Tibial artery (tissue), 4 donors: ENCODE data around the gene ARMC2.
A peak's percentile ranks its signal among the peaks of the same experiment; 100 is the strongest.

Experiments used
- DNase-seq, 2 donors: peaks; one replicate each; pipeline ENCODE4 v3.0.0-alpha.2; 2019
- H3K27ac ChIP-seq, 2 donors: fragments of 200-600 bp; sonication (generic) in 1 of 2; 1 replicate in 1 of 2; 2 replicates in 1 of 2; pipeline ENCODE4 v1.5.1; 2018 to 2019; ENCODE audit warnings: mild to moderate bottlenecking in 1 of 2
- H3K27me3 ChIP-seq, 2 donors: fragments of 200-600 bp; sonication (generic) in 1 of 2; one replicate each; pipeline versions ENCODE4 v1.5.1 to v1.6.0; 2016 to 2019
- H3K36me3 ChIP-seq, 3 donors: fragments of 200-600 bp; sonication (generic) in 2 of 3; one replicate each; pipeline ENCODE4 v1.5.1; 2016 to 2019; ENCODE audit warnings: mild to moderate bottlenecking in 2 of 3
- H3K4me1 ChIP-seq, 4 donors: fragments of 200-600 bp; sonication (generic) in 2 of 4; 1 replicate in 3 of 4; 2 replicates in 1 of 4; pipeline ENCODE4 v1.5.1; 2016 to 2019
- H3K4me3 ChIP-seq, 2 donors: fragments of 200-600 bp; sonication (generic) in 1 of 2; 1 replicate in 1 of 2; 2 replicates in 1 of 2; pipeline ENCODE4 v1.5.1; 2018 to 2019; ENCODE audit warnings: mild to moderate bottlenecking in 2 of 2
- H3K9me3 ChIP-seq, 3 donors: fragments of 200-600 bp; sonication (generic) in 1 of 3; one replicate each; pipeline ENCODE4 v1.5.1; 2016 to 2019
- intact Hi-C: fragments of 100-400 bp; cut with DNase I; formaldehyde crosslinking; loops from one replicate; pipeline ENCODE4 v1.15.0; 2023; ENCODE audit warnings: low total_unique reads
- TF ChIP-seq, protein P1 (sequence below), 2 experiments: fragments of 200-600 bp in 1 of 2; fragments of 450-650 bp in 1 of 2; IDR thresholded peaks; one replicate each; pipeline ENCODE4 v1.5.1; 2017 to 2019; ENCODE audit warnings: antibody characterized with exemption in 2 of 2, mild to moderate bottlenecking in 1 of 2, moderate library complexity in 1 of 2

Gene ARMC2

DNA sequence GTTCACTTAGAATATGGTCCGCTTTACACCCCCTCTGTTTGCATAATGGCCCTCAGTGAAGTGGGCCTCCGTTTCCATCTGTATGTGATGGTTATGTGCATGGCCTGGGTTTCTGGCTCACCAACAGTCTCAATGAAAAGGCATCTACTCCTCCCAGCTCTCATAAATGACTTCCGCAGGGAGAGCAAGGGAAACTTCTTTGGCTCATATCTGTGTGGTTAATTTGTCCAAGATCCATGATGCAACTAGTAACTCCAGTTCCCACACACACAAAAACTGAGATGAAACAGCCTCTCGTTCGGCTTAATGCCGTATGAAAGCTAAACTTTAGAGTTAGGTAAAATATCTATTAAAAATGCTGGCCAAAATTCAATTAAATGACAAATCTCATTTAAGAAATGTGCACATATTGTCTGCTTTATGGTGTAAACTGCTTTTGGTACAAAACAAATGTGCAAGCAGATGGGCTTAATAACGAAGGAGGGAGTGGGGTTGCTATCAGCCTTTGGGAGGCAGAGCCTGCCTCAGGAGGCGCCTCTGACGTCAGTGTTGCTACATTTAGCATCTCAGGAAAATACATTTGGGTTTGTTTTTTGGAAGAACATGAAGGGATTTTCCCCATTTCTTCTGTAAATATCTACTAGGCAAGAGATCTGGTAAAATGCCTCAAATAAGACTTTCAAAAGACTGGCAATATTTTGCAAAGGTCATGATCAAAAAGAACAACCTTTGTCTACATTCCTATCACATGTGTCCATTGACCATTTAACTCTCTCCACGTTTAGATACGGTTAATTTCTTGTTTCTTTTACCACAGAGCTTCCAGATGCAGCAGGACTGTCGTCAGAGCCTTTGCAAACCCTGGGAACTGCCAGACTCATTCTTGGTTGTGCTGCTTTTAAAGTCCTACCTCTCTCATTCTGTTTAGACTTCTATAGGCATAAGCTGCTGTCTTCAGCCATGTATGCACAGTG is 96.8 kb downstream of the ARMC2 start:
- H3K9me3 ChIP-seq, result no peaks in the 10 kb centered on the region
- H3K36me3 ChIP-seq, result no peaks in the 10 kb centered on the region
- peak; percentile 60 to 77 for DNase-seq
- H3K27ac ChIP-seq, result peak overlapping the region; percentile 81 to 84
- TF ChIP-seq, protein P1, sequence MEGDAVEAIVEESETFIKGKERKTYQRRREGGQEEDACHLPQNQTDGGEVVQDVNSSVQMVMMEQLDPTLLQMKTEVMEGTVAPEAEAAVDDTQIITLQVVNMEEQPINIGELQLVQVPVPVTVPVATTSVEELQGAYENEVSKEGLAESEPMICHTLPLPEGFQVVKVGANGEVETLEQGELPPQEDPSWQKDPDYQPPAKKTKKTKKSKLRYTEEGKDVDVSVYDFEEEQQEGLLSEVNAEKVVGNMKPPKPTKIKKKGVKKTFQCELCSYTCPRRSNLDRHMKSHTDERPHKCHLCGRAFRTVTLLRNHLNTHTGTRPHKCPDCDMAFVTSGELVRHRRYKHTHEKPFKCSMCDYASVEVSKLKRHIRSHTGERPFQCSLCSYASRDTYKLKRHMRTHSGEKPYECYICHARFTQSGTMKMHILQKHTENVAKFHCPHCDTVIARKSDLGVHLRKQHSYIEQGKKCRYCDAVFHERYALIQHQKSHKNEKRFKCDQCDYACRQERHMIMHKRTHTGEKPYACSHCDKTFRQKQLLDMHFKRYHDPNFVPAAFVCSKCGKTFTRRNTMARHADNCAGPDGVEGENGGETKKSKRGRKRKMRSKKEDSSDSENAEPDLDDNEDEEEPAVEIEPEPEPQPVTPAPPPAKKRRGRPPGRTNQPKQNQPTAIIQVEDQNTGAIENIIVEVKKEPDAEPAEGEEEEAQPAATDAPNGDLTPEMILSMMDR (IDR thresholded peaks at IDR 0.05), result no peak
- H3K27me3 ChIP-seq, result no peaks in the 10 kb centered on the region
- H3K4me3 ChIP-seq, result peak overlapping the region; percentile 31 to 36
- intact Hi-C loops, result loop anchor here (5.0 kb wide), 1 partner anchor 62 kb away; no protein-coding TSS in a partner anchor
- H3K4me1 ChIP-seq, result peaks cover 0 to 59% (median 45%) of the 10 kb centered on the region in 4 donors

DNA sequence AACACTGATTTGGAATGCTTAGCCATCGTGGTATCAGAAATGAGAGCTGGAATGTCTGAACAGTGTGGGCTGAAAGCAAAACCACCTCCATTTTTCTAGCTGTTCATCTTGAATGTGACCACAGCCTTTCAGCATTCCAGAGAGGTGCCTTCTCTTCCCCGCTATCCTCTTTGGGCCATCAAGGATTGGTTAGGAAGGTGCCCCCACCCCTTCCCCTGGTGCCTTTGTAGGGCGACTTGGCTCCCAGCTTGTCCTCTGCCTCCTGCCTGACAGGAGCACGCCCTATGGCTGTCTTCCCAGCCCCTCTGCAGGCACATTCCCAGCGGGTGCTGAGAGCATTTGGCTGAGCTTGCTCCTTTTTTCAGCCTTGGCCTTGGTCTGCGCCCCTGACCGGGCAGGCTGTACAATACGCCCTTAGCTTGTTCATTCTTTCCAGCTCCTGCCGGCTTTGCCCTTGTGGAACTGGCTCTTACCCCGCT is 97.5 kb downstream of the ARMC2 start:
- no peaks in the 10 kb centered on the region for H3K9me3 ChIP-seq
- intact Hi-C loops, result loop anchor here (5.0 kb wide), 1 partner anchor 62 kb away; no protein-coding TSS in a partner anchor
- H3K4me1 ChIP-seq, result peaks cover 0 to 59% (median 45%) of the 10 kb centered on the region in 4 donors
- peak overlapping the region; percentile 31 to 36 for H3K4me3 ChIP-seq
- DNase-seq, result peak; percentile 77 to 94
- TF ChIP-seq, protein P1 (IDR thresholded peaks at IDR 0.05), result no peak
- no peaks in the 10 kb centered on the region for H3K36me3 ChIP-seq
- peak overlapping the region; percentile 81 to 84 for H3K27ac ChIP-seq
- H3K27me3 ChIP-seq, result no peaks in the 10 kb centered on the region

DNA sequence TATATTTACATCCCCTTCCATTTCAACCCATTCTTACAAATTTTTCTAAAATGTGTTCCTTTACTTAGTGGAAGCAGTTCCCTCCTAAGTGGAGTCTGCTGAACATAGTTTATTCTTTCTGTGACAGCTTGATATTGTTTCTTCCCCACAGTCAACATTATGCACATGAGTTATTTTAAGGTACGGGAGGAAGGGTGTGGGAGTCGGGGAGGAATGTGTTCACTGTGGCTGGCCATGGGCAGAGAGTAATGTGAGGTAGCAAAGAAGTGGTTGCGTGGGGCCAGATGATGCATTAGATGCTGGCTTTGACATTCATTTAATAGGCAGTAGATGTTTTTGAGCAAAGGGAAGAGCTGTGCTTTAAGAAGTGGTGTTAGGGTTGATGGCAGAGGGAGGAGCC is 98.5 kb downstream of the ARMC2 start:
- intact Hi-C loops, result loop anchor here (5.0 kb wide), 1 partner anchor 61 kb away; no protein-coding TSS in a partner anchor
- Histone ChIP-seq H3K27me3 (no peaks in the 10 kb centered on the region), H3K4me3 (peak overlapping the region in 1 of 2 donors; percentile 6), H3K36me3 (no peaks in the 10 kb centered on the region), H3K4me1 (peaks cover 0 to 59% (median 45%) of the 10 kb centered on the region in 4 donors), H3K9me3 (no peaks in the 10 kb centered on the region), H3K27ac (peak overlapping the region; percentile 81 to 84)
- no peak for DNase-seq
- TF ChIP-seq, protein P1 (IDR thresholded peaks at IDR 0.05), result no peak

- peak overlapping the region; percentile 81 to 84 for H3K27ac ChIP-seq
- no peaks in the 10 kb centered on the region for H3K36me3 ChIP-seq
- no peaks in the 10 kb centered on the region for H3K27me3 ChIP-seq
- H3K9me3 ChIP-seq, result no peaks in the 10 kb centered on the region
- TF ChIP-seq, protein P1 (IDR thresholded peaks at IDR 0.05), result no peak
- peaks cover 0 to 59% (median 45%) of the 10 kb centered on the region in 4 donors for H3K4me1 ChIP-seq
- peak overlapping the region in 1 of 2 donors; percentile 6 for H3K4me3 ChIP-seq
- intact Hi-C loops, result loop anchor here (5.0 kb wide), 1 partner anchor 60 kb away; no protein-coding TSS in a partner anchor
- peak in 1 of 2 donors; percentile 66 for DNase-seq
Observed at GRCh38 chr6:108947114-108947854, 99.1 kb downstream of the ARMC2 start.

DNA sequence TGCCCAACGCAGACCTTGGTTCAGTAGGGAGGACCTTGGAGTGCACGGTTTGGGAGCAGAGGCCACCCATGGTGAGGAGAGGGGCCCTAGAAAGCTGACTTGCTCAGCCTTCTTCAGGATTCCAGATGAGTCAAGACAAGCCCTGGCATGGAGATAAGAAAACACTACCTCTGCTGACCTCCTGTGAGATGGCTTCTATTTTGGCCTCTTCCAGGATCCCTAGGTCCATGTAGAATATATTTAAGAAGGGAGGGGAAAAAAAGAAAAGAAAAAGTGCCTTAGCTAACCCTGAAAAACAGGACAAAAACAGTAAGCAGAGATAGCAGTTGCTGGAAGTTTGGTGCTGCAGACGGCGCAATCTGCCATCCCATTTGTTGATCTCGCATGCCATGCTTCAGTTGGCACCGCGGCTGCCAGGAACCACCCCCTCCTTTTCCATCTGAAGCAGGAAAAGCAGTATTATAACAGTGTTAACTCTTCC is 100.0 kb downstream of the ARMC2 start:
- H3K27me3 ChIP-seq, result no peaks in the 10 kb centered on the region
- H3K36me3 ChIP-seq, result no peaks in the 10 kb centered on the region
- DNase-seq, result peak; percentile 46 to 76
- peaks cover 0 to 59% (median 45%) of the 10 kb centered on the region in 4 donors for H3K4me1 ChIP-seq
- TF ChIP-seq, protein P1 (IDR thresholded peaks at IDR 0.05), result no peak
- H3K27ac ChIP-seq, result peak overlapping the region; percentile 81 to 84
- no peaks in the 10 kb centered on the region for H3K9me3 ChIP-seq
- intact Hi-C loops, result loop anchor here (5.0 kb wide), 1 partner anchor 59 kb away; no protein-coding TSS in a partner anchor
- no peak overlapping the region for H3K4me3 ChIP-seq
